H1 (cell line): Measurements from ENCODE around the gene SLC15A4. TPM values are rescaled to one million over a fixed set of nuclear protein-coding genes. Genes with fewer than 3 reads are reported as not detected.

Experiments used
- CTCF ChIA-PET: fragments of 300-600 bp; sonication (Branson Sonifier 250); formaldehyde crosslinking; loops from one replicate; lab custom pipeline; 2021; ENCODE audit not compliant: partially characterized antibody; lab: Charles Lee
- POLR2A ChIA-PET: fragments of 300-600 bp; sonication (Branson Sonifier 250); formaldehyde crosslinking; loops from one replicate; lab custom pipeline; 2021; ENCODE audit warnings: inconsistent platforms; ENCODE audit not compliant: partially characterized antibody; lab: Charles Lee
- DNase-seq, 2 experiments: peaks; one replicate each; pipeline versions ENCODE4 v3.0.0 to v3.0.0-alpha.2; 2010 to 2022; ENCODE audit warnings: low spot score in 2 of 2, low read depth in 1 of 2, mixed read lengths in 1 of 2
- FAIRE-seq: peaks from 2 replicates; lab custom pipeline; 2011; peaks lifted over from hg19 to GRCh38; lab: Jason Lieb, UNC
- H2AFZ ChIP-seq: 2 replicates; pipeline ENCODE4 v1.8.1; 2012; ENCODE audit warnings: low read length, inconsistent platforms
- H2AK5ac ChIP-seq: 2 replicates; pipeline ENCODE4 v1.6.1; 2013; ENCODE audit warnings: low read depth, low read length
- H2BK120ac ChIP-seq: replicated peaks from 2 replicates; pipeline ENCODE3; 2013; ENCODE audit warnings: low read depth, low read length, inconsistent platforms
- H2BK12ac ChIP-seq: 2 replicates; pipeline ENCODE4 v1.6.1; 2013; ENCODE audit warnings: low read depth, low read length
- H2BK15ac ChIP-seq: 2 replicates; pipeline ENCODE4 v1.6.1; 2013; ENCODE audit warnings: low read length
- H2BK20ac ChIP-seq: 2 replicates; pipeline ENCODE4 v1.6.1; 2013; ENCODE audit warnings: low read length
- H2BK5ac ChIP-seq: 2 replicates; pipeline ENCODE4 v1.6.1; 2013; ENCODE audit warnings: low read depth, low read length
- H3K14ac ChIP-seq: 2 replicates; pipeline ENCODE4 v1.6.1; 2013; ENCODE audit warnings: inconsistent platforms; ENCODE audit not compliant: insufficient read length
- H3K18ac ChIP-seq: 2 replicates; pipeline ENCODE4 v1.6.1; 2013; ENCODE audit warnings: low read length; ENCODE audit errors: extremely low read depth
- H3K23ac ChIP-seq: 2 replicates; pipeline ENCODE4 v1.6.1; 2013; ENCODE audit warnings: inconsistent platforms; ENCODE audit not compliant: insufficient read length
- H3K23me2 ChIP-seq: 2 replicates; pipeline ENCODE4 v1.6.1; 2013; ENCODE audit warnings: low read depth, low read length
- H3K27ac ChIP-seq: 2 replicates; pipeline ENCODE4 v1.6.1; 2011; ENCODE audit warnings: low read depth, low read length, inconsistent platforms
- H3K27me3 ChIP-seq, 4 experiments: replicated peaks in 1 of 4; 1 replicate in 1 of 4; 2 replicates in 3 of 4; pipeline versions ENCODE4 v1.6.1 to v1.8.1; 2011 to 2013; ENCODE audit warnings: low read length in 3 of 4, mild to moderate bottlenecking in 3 of 4, inconsistent platforms in 2 of 4, mixed read lengths in 2 of 4, moderate library complexity in 1 of 4; ENCODE audit not compliant: control insufficient read depth in 3 of 4, insufficient read depth in 3 of 4; ENCODE audit errors: extremely low read depth in 1 of 4
- H3K36me3 ChIP-seq, 4 experiments: 2 replicates each; pipeline versions ENCODE4 v1.6.1 to v1.8.1; 2011 to 2013; ENCODE audit warnings: mild to moderate bottlenecking in 4 of 4, low read length in 3 of 4, moderate library complexity in 2 of 4, control low read depth in 1 of 4, inconsistent platforms in 1 of 4; ENCODE audit not compliant: insufficient read depth in 4 of 4, control insufficient read depth in 2 of 4
- H3K4ac ChIP-seq: replicated peaks from 2 replicates; pipeline ENCODE3; 2013; ENCODE audit warnings: low read length, low read depth, mixed read lengths, inconsistent platforms; ENCODE audit not compliant: insufficient read length
- H3K4me1 ChIP-seq, 4 experiments: replicated peaks in 1 of 4; 1 replicate in 1 of 4; 2 replicates in 3 of 4; pipeline versions ENCODE4 v1.6.1 to v1.8.1; 2011 to 2013; ENCODE audit warnings: low read length in 3 of 4, inconsistent platforms in 2 of 4, mixed read lengths in 1 of 4; ENCODE audit not compliant: insufficient read depth in 4 of 4, control insufficient read depth in 3 of 4
- H3K4me2 ChIP-seq, 2 experiments: 2 replicates each; pipeline versions ENCODE4 v1.6.1 to v1.8.1; 2011 to 2013; ENCODE audit warnings: low read depth in 2 of 2, low read length in 2 of 2, control low read depth in 1 of 2, inconsistent platforms in 1 of 2, mild to moderate bottlenecking in 1 of 2; ENCODE audit not compliant: insufficient read depth in 1 of 2
- H3K4me3 ChIP-seq, 4 experiments: fragments of 200-600, 300-600 bp in 1 of 4; sonication (generic), shearing (Covaris generic), sonication (Bioruptor Twin) in 1 of 4; 2 replicates each; pipeline versions ENCODE4 v1.5.1 to v1.8.1; 2011 to 2016; ENCODE audit warnings: low read length in 4 of 4, low read depth in 3 of 4, control low read depth in 2 of 4, inconsistent platforms in 2 of 4, mild to moderate bottlenecking in 2 of 4, mixed read lengths in 1 of 4, moderate library complexity in 1 of 4; ENCODE audit not compliant: insufficient read depth in 2 of 4; ENCODE audit errors: extremely low read depth in 1 of 4
- H3K56ac ChIP-seq: replicated peaks from 2 replicates; pipeline ENCODE3; 2013; ENCODE audit warnings: low read depth, mild to moderate bottlenecking, mixed read lengths, low read length, inconsistent platforms; ENCODE audit not compliant: insufficient read length
- H3K79me1 ChIP-seq: 2 replicates; pipeline ENCODE4 v1.6.1; 2013; ENCODE audit warnings: low read depth, low read length, control low read depth
- H3K79me2 ChIP-seq, 2 experiments: 2 replicates each; pipeline versions ENCODE4 v1.6.1 to v1.8.1; 2012 to 2013; ENCODE audit warnings: low read length in 2 of 2, mild to moderate bottlenecking in 2 of 2, inconsistent platforms in 1 of 2; ENCODE audit not compliant: insufficient read depth in 2 of 2, control insufficient read depth in 1 of 2
- H3K9ac ChIP-seq, 4 experiments: replicated peaks in 1 of 4; 1 replicate in 1 of 4; 2 replicates in 3 of 4; pipeline versions ENCODE4 v1.6.1 to v1.8.1; 2011 to 2013; ENCODE audit warnings: low read depth in 3 of 4, low read length in 3 of 4, control low read depth in 2 of 4, mild to moderate bottlenecking in 2 of 4, moderate library complexity in 2 of 4, inconsistent platforms in 1 of 4; ENCODE audit errors: extremely low read depth in 1 of 4
- H3K9me3 ChIP-seq, 2 experiments: 2 replicates each; pipeline versions ENCODE4 v1.6.1 to v1.8.1; 2012 to 2013; ENCODE audit warnings: mild to moderate bottlenecking in 2 of 2, moderate library complexity in 2 of 2, control low read depth in 1 of 2, inconsistent platforms in 1 of 2, low read depth in 1 of 2, low read length in 1 of 2, mixed read lengths in 1 of 2; ENCODE audit not compliant: insufficient read depth in 2 of 2
- H4K20me1 ChIP-seq, 2 experiments: replicated peaks in 1 of 2; 2 replicates each; pipeline versions ENCODE3 to v1.8.1; 2011 to 2013; ENCODE audit warnings: inconsistent platforms in 2 of 2, low read length in 2 of 2, mild to moderate bottlenecking in 1 of 2; ENCODE audit not compliant: insufficient read depth in 2 of 2, control insufficient read depth in 1 of 2
- H4K5ac ChIP-seq: 2 replicates; pipeline ENCODE4 v1.6.1; 2013; ENCODE audit warnings: low read length, low read depth, mixed read lengths, inconsistent platforms; ENCODE audit not compliant: insufficient read length
- H4K8ac ChIP-seq: 2 replicates; pipeline ENCODE4 v1.8.0; 2013; ENCODE audit warnings: mild to moderate bottlenecking, moderate library complexity, low read length, inconsistent platforms; ENCODE audit not compliant: insufficient read depth; ENCODE audit errors: extremely low read depth
- H4K91ac ChIP-seq: replicated peaks from 2 replicates; pipeline ENCODE3; 2013; ENCODE audit warnings: low read length, mixed read lengths, inconsistent platforms; ENCODE audit not compliant: insufficient read length
- EZH2 ChIP-seq: fragments of 200-600 bp; sonication (generic); IDR thresholded peaks from 2 replicates; pipeline ENCODE4 v1.7.1; 2012; ENCODE audit warnings: low read depth, mild to moderate bottlenecking, moderate library complexity, low read length, inconsistent platforms; ENCODE audit not compliant: severe bottlenecking
- GABPA ChIP-seq: IDR thresholded peaks from 2 replicates; pipeline ENCODE4 v1.6.1; 2011; ENCODE audit warnings: mild to moderate bottlenecking, low read length, moderate library complexity, borderline replicate concordance; ENCODE audit not compliant: insufficient read depth
- SIRT6 ChIP-seq: IDR thresholded peaks from one replicate; pipeline ENCODE4 v1.7.1; 2012; ENCODE audit warnings: low read length, inconsistent platforms
- TBP ChIP-seq: IDR thresholded peaks from 2 replicates; pipeline ENCODE4 v1.6.1; 2011; ENCODE audit warnings: low read depth, low read length, improper control_type of control experiment
- YY1 ChIP-seq: IDR thresholded peaks from 2 replicates; pipeline ENCODE4 v1.6.1; 2011; ENCODE audit warnings: low read depth, mild to moderate bottlenecking, low read length
- WGBS, 2 experiments: shearing (Covaris generic) in 1 of 2; methylation state at CpG; one replicate each; pipeline versions ENCODE4 v1.1.6 to v1.1.7; 2013 to 2015; ENCODE audit warnings: low lambda C conversion rate in 2 of 2, mixed read lengths in 2 of 2, inconsistent platforms in 1 of 2, low coverage in 1 of 2, missing lambda C conversion rate in 1 of 2; ENCODE audit not compliant: insufficient replicate concordance in 2 of 2, insufficient coverage in 1 of 2, insufficient read length in 1 of 2; ENCODE audit errors: extremely low coverage in 1 of 2, missing lambda C conversion rate in 1 of 2; 5-methylcytosine and 5-hydroxymethylcytosine counted together
- polyA plus RNA-seq, 7 experiments: library from polyadenylated mRNA; depleted of rRNA in 3 of 7; stranded (reverse) in 5 of 7; unstranded in 2 of 7; fragments of >200 nt in 5 of 7; fragments of 200-250 nt in 2 of 7; gene quantifications; 1 replicate in 5 of 7; 2 replicates in 1 of 7; 4 replicates in 1 of 7; pipeline versions ENCODE4 v1.2.1 to v1.2.3, GENCODE V29; 2011 to 2013; ENCODE audit warnings: missing spikeins in 2 of 7, mixed read lengths in 2 of 7
- total RNA-seq: library from RNA; stranded (reverse); fragmentation: NEBNext Ultra II Directional; extraction: Animal tissue kit (Norgen Biotek cat#: 25700); gene quantifications from 2 replicates; pipeline ENCODE4 v1.2.1, GENCODE V29; 2021
- TF ChIP-seq, protein P1 (sequence below): IDR thresholded peaks from 2 replicates; pipeline ENCODE4 v1.6.1; 2011; ENCODE audit warnings: low read length, improper control_type of control experiment

Gene SLC15A4
- total and polyA plus RNA-seq, 2 of the 8 experiments (the other 6 are each of a cell fraction or from before 2014, with no cell fraction given), result 22.7 to 26.6 TPM

DNA sequence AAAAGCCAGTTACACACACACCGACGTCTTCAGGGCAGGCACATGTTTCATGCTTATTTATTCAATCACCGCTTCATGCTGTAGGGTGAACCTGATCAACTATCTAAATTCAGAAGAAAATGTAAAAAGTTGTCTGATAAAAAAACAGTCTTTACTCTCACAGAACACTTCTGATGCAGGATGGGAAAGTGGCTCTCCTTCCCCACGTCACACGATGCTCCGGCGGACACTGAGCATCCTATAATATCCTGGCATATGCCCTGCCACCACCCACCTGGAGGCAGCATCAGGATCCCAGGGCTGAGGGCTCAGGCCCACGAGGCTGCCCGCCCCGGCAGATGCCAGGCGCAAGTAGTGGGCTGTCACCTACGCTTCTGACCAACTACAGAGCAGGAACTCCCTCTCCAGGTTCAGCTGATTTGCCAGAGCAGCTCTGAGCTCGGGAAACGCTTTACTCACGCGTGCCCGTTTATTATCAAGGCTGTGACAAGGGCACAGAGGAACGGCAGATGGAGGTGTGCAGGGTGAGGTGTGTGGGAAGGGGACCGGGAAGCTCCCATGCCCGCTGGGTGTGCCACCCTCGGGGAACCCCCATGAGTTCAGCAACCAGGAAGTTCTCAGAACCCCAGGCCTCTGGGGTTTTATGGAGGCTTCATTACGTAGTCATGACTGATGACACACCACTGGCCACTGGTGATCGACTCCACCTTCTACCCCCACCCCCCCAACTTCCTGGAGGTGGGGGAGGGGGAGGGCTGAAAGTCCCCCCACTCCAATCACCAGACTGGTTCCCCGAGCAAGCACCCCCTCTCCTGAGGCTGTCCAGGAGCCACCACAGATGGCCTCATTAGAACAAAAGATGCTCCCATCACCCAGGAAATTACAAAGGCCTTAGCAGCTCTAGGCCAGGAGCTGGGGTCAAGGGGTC, 32.1 kb downstream of the SLC15A4 start:
- Histone ChIP-seq H2AK5ac (no peak overlapping the region), H3K4ac (no peak overlapping the region), H3K79me1 (no peaks in the 10 kb centered on the region), H3K27ac (no peak overlapping the region), H2AFZ (no peak overlapping the region), H2BK5ac (no peak overlapping the region), H3K27me3 (no peaks in the 10 kb centered on the region; a peak in 1 of 7 replicates), H3K56ac (no peak overlapping the region), H4K20me1 (peaks cover 7 to 22% of the 10 kb centered on the region in 2 experiments), H3K9ac (no peak overlapping the region), H3K4me3 (no peak overlapping the region), H2BK20ac (no peak overlapping the region), H2BK120ac (no peak overlapping the region), H4K91ac (no peak overlapping the region), H3K4me2 (no peak overlapping the region), H2BK15ac (no peak overlapping the region), H3K79me2 (no peaks in the 10 kb centered on the region; a peak in 1 of 4 replicates), H3K14ac (no peak overlapping the region), H4K8ac (no peak overlapping the region), H3K23ac (no peak overlapping the region), H3K23me2 (no peaks in the 10 kb centered on the region; the same call in 1 of the 2 replicates), H3K9me3 (no peaks in the 10 kb centered on the region), H2BK12ac (no peak overlapping the region), H3K18ac (no peak overlapping the region), H3K4me1 (peaks cover 0 to 1% (median under 1%) of the 10 kb centered on the region in 4 experiments; a peak in 3 of 7 replicates), H3K36me3 (peaks cover 7 to 44% (median 20%) of the 10 kb centered on the region in 4 experiments), H4K5ac (no peak overlapping the region)
- POLR2A ChIA-PET, result interaction anchor here (1.6 kb wide), 1 partner anchor 33 kb away, joined by 6 read pairs; the partner anchor contains the start of gene SLC15A4
- TF ChIP-seq YY1 (no peak), TBP (no peak), EZH2 (no peak), GABPA (no peak), SIRT6 (no peak)
- TF ChIP-seq, protein P1, sequence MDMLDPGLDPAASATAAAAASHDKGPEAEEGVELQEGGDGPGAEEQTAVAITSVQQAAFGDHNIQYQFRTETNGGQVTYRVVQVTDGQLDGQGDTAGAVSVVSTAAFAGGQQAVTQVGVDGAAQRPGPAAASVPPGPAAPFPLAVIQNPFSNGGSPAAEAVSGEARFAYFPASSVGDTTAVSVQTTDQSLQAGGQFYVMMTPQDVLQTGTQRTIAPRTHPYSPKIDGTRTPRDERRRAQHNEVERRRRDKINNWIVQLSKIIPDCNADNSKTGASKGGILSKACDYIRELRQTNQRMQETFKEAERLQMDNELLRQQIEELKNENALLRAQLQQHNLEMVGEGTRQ, result no peak
- CTCF ChIA-PET, result interaction anchor here (2.8 kb wide), 1 partner anchor 9 kb away, joined by 17 read pairs; no protein-coding TSS in a partner anchor
- 90% methylated on average over 21 of the region's 24 CpGs; no CpG with 5 or more reads in 1 of the 2 experiments for WGBS, 2 experiments
- FAIRE-seq (no peak), DNase-seq (no peak)
